Measurements from ENCODE around the gene STAG3.

GRCh38 chr7:100170101-100170897 lies 7.4 kb upstream of the STAG3 start:
- TF ChIP-seq CTCF (IDR thresholded peaks at IDR 0.05) (no peak), POLR2AphosphoS5 (IDR thresholded peaks at IDR 0.05; ENCODE audit: insufficient read depth in 1 of 2, low read depth in 1 of 2) (no peak)
